Stimulated activated CD4-positive, alpha-beta T cell treated with anti-CD3 and anti-CD28 coated beads, Interleukin-12 subunit alpha, Interleukin-12 subunit beta, amount 100 ng/mL, for 4 hours (primary cell): Measurements from ENCODE around the gene KCNE1.
"Not testable (repeated sequence)": the region's sequence is repeated elsewhere in the genome, so short reads cannot be mapped to it uniquely, and the experiment has no call there.

Experiments used
- DNase-seq: peaks from one replicate; pipeline ENCODE4 v3.0.0-alpha.2; 2020

The KCNE1 gene

DNA sequence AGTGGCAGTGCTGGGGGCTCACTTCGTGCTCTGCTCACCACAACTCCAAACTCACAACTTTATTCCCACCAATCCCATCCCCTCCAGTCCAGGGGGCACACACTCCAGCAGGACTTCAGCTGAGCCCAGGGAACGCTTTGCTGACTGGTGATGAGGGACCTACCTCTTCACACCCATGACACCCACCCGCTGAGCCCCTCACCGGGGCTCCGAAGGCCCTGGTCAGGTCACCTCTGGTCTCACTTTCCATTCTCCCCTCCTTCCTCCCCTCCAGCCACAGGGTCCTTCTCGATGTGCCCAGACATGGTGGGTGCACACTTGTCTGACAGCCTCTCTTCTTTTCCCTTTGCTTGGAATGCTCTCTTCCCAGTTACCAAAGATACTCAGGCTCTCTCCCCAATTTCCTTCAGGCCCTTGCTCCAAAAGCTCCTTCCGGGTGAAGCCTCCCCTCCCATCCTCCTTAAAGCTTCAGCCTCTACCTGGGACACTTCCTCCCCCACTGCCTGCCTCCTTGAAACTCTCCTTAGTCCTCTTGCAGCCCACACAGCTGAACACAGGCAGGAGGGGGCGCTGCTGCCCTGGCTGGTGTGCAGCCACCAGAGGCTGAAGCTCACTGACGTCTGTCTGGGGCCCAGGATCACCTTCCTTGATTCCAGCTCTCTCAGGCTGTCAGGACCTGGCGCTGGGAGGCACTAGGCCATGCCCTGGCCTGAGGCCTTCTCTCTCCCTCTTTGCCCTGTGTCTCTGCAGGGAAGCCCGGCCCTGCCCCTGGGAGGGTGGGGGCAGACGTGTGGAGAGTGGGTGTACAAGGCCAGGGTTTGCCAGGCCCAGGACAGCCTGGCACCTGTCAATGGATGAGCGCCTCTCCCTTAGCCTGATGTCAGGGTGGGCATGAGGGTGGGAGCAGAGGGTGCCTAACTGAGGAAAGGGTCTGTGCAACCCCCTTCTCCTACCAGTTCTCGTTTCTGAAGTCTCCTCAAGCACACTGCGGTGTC is 1.6 kb downstream of the KCNE1 start:
- DNase-seq: peak; percentile 57

DNA sequence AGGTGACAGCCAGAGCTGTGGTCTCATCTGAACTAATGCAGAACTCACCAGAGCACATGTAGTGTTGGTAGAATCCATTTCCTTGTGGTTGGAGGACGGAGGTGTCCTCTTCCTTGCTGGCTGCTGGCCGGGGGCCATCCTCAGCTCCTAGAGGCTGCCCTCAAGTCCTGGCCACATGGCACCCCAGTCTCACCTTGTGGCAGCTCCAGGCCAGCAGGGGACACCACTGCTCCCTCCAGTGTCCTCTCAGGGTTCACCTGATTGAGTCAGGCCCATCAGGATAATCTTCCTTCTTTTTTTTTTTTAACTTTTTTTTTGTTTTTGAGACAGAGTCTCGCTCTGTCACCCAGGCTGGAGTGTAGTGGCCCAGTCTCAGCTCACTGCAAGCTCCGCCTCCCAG is 2.9 kb downstream of the KCNE1 start:
- DNase-seq: no peak

DNA sequence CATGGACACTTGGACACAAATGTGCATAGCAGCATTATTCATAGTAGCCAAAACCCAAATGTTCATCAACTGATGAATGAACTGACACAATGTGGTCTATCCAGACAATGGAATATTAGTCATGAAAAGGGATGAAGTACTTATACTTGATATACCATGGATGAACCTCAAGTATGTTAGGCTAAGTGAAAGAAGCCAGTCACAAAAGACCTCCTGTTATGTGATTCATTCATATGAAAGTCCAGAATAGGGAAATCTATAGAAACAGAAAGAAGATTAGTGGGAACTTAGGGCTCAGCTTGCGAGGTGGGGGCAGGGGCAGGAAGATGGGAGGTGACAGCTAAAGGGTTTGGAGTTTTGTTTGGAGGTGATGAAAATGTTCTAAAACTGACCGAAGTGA is 7.4 kb downstream of the KCNE1 start:
- no peak for DNase-seq

DNA sequence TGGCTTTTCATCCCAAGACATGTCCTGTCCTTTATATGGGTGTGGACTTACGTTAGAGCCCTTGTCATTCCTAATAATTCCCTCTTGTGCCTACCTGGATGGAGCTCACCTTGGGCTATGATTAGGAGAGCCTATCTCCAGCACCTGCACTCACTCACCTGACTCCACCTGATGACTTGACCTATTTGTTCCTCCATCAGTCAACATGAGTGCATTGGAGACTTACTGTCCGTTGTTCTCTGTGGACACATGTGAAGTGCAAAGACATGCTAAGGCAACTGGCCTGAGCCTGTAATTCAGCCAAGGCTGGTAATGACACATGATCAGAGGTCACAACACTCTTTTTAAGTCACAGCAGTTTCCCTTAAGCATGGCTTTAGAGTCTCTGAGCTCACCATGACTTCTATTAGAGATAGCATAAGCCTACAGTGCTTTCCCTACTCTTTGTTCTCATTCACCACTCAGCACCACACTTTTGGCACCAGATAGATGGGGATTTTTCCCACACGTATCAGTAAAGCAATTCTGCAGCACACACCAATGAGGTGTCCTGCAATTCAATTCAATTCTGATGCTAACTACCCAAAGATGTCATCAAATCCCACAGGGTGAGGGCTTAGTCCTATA is 9.4 kb downstream of the KCNE1 start:
- no peak for DNase-seq

DNA sequence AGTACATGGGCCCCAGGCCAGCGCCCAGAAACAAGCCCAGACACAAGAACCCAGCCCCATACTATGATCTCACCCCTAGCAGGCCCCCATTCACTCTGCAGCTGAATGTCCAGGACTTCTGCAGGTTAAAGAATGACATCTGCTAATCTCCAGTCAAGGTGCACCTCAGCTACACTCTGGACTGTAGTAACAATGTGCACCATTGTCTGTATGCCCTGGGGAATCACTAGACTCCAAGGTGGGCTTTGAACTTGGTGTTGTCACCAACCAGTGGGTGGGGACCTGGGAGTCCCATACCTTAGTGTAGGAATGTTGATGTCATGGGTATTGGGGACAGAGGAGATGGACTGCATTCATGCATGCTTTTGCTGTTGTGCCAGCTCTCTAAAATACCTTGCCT is 10.3 kb downstream of the KCNE1 start:
- DNase-seq: no peak

DNA sequence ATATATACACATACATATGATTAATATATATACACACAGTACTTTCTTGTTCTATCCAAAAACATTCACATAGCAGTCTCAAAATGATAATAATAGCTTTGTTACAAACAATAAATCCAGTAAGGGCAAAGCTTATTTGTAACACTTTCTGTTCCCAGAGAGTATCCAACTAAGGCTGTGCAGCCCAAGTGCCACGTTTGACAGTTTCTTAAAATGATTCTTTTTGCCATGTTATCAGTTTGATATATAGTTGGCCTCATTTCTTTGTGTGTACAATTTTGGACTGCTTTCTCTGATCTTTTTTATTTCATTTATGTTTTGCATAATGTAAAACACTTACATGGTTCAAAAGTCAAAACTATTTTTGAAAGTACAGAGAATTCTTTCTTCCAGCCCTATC is 11.8 kb downstream of the KCNE1 start:
- no peak for DNase-seq

DNA sequence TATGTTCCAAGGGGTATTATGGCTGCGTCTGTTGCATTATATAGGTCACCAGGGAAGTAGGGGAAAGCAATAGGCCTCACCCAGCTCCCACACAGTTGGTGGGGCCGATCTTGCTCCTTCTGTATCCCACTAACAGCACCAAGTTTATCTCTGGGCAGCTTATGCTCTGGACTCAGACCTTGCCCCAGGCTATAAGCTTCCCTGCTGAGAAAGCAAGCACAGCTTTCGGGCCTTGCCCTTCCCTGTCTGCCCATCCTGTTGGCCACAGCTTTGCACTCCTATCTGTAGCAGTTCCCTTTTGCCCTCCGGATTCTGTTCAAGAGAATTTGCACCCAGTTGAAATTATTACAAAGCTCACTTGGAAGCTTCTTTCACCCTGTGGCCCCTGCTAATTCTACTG is 12.9 kb downstream of the KCNE1 start:
- no peak for DNase-seq

DNA sequence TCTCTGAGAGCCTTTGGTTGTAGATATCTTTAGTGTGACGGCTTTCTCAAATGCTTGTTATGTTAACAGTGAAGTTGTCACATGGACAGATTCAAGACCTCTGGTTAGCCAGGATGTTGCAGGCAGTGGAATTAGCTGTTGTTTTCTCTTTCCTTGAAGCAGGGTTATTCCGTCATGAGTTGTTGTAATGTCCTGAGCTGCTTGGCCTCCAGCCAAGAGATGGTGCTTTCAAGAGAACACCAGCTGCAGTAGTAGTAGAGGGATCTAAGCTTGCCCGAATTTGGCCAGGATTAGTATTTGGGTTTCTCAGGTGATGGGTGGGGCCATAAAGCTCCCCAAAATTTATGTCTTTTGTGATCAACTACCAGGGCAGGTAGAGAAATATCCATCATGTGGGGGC is 13.4 kb downstream of the KCNE1 start:
- DNase-seq: no peak

DNA sequence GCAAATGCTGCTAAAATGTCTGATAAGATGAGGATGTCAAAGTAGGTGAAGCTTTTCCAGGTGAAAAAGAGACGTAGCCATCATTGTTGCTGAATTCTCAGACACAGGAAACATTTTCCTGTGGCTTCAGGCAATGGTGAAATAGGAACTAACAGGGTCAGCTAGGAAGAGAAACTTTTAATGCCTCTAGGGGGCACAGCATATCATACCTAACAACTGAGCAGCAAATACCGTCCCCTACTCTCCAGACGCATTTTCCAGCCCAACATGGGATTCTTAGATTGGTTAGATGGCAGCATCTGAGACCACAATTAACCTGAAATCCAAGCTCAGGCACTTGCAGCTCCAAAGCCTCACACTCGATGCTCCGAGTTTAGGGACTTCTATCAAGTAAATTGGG is 28.2 kb downstream of the KCNE1 start:
- DNase-seq: not testable (repeated sequence)

DNA sequence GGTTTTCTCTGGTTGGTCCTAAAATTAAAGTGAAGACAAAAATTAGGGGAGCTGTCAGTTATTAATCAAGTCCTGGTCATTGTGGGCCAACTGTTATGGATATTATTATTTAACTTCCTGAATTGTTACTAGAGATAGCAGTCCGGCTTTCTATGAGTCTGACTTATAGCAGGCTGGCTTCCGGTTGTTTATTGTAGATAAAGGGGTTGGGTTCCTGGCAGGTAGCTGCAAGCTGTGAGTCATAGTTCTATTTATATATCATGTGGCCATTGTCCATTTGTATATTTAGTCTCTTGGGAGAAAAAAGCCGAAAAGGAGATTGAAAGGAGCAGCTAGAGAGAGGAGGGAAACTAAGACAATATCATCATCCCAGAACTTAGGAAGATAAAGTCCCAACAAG is 28.6 kb downstream of the KCNE1 start:
- DNase-seq: not testable (repeated sequence)

DNA sequence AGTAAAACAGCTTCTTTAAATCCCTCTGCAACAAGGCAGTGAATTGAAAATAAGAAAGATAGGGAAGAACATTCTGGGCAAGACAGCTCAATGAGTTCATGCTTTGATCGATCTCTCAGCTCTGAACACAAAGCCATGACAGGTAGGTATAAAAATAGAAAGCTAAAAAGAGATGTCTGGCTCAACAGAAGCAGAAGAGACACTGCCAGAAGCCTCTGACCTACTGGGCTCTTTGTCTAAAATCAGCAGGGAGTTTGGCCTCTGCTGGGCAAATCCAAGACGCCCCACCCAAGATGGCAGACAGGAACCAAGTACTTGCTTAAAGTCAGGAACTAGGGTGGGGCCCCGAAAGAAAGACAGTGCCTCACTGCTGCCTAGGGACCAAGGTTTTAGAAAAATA is 44.7 kb downstream of the KCNE1 start:
- DNase-seq: not testable (repeated sequence)

DNA sequence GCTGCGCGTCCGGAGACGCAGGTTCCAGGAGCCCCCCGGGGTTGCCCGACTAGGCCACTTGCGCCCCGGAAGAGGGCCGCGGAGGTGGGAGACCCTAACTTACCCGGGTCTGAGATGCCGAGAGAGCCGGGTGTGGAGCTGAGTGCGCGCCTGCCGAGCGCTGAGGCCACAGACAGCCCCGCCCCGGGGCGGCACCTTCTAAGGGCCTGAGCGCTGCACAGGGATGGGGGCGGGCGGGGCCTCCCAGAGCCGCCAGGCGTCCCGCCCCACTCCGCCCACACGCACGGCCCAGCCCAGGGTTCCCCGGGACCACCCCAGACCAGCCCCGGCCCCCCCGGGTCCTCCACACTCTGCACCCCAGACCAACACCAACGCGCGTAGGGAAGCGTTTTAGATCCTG is 52.6 kb downstream of the KCNE1 start:
- not testable (repeated sequence) for DNase-seq

DNA sequence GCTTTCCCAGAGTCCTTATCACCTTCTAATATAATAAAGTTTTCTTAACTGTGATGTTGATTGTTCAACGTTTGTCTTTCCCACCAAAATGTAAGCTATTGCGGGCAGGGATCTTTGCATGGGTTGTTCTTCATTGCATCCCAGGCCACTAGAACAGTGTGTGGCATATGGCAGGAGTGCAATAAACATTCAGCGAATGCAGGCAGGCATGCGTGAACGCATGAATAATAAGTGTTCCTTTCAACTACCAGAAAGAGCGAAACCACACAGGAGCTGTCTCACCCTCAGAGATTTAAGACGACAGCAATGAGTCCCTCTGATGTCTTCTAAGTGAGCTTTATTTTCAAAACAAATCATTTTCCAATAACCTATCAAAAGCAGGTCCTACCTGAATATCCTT is 53.7 kb downstream of the KCNE1 start:
- DNase-seq: not testable (repeated sequence)

DNA sequence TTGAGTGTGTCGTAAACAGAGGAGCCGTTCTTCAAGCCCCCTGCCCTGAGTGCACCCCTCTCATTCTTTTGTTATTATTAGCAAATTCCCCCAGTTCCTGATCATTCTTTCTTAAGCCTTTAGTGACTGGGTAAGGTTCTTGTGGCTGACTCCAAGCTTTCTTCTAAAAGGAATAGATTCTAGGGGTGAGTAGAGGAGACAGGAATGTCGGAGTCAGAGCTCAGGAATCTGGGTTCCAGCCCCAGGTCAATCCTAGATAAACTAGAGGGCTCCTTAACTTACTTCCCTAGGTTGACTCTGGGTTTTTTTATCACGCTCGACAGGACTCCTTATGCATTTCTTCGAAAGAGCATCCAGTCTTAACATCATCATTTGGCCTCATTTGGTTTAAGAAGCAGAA is 55.8 kb downstream of the KCNE1 start:
- DNase-seq: not testable (repeated sequence)

DNA sequence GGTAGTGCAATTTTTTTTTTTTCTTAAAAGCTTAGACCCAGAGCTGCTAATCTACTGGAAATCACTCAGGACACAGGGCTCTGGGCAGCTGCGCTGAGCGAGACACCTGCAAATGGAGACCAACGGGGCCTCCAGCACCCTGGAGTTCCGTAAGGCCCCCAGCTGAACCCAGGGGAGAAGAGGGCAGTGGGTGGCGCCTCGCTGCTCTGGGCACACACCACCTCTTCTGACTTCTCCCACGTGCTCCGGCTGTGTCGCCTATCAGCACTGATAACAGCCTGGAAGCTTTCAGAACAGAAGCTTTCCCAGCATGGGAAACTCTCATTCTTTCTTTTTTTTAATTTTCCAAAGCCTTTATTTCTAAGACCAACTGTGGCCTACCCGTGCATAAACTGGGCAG is 56.4 kb downstream of the KCNE1 start:
- DNase-seq: not testable (repeated sequence)

DNA sequence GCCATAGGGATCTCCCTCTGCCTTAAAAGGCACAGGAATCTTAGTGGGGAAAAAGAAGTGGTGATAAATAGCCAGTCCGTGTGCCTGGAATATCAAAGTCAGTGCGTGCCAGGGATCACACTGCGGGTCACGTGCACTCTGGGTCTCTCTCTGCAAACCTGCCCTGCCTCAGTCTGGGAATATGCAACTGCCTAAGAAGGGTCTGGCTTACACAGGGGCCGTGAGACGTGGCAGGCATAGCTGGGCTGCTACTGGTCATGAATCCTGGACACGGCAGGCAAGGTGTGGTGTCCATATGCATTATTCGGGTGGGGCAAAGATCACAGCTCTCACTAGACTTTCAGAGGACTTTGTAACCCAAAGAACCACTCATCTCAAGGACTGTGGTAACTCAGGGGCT is 65.0 kb downstream of the KCNE1 start:
- DNase-seq: not testable (repeated sequence)

DNA sequence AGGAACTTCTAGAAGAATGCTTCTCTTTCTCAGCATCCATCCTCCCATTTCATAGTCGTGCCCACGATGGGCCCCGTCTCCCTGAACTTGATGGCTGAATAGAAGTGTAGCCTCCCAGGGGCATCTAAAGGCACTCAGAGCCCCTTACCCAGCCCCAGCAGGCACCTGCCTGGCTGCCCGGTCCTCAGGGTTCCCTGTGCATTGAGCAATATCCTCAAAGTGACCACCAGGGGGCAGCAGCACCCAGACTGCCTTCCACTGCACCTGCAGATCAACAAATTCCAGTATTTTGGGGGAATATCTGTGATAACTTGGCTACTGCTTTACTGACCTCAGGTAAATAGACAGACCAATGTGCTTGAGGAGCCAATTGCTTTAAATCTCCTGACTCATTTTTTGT is 68.5 kb downstream of the KCNE1 start:
- DNase-seq: not testable (repeated sequence)

DNA sequence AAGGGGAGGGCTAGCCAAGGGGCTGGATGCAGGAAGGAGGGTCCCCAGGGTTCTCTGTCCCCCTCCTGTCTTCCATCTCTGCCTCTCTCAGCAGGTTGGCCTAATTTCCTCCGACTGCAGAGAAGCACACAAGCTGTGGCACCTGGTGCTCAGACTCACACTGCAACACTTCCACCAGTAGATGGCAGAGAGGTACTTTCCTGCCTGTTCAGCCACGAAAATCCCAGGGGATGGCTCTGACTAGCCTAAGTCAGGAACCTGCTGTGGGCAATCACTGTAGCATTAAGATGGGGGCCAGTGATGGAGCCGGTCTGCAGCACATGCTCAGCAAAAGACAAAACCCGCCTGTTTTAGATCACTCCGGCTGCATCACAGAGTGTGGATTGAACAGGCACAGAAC is 82.3 kb downstream of the KCNE1 start:
- not testable (repeated sequence) for DNase-seq

DNA sequence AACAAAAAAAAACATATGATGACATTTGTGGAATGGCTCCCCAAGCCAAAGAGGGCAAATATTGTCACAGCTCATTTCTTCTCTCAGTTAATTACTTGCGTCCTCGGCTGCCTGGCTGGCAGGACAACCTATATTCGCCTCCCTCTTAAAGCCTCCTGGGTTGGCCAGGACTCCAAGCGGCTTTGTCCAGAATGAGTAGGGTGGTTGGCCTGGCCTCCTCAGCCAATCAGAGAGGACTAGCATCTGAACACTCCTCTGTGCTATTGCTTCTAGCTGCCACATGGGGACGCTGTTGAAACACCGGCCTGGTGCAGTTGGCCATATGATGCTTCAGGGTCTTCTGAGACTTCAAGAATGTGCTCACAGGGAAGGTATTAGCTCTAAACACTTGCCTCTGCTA is 83.6 kb downstream of the KCNE1 start:
- not testable (repeated sequence) for DNase-seq

DNA sequence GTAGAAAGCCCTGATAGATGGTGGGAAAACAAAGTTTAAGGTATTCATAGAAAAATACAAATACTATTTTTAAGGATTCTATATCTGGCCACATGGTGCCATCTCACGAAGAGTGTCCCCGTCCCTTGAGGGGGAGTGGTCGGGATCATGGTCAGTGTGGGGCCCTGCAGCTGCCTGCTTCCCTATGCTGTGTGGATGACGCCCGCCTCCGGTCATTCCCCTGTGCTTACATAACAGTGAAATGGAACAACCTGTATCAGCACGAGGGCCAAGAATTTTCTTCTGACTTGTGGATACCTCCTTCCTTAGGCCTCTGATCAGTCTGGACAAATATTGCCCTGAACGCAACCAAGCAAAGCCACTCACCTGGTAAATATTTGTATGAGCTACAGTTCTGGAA is 84.7 kb downstream of the KCNE1 start:
- not testable (repeated sequence) for DNase-seq

DNA sequence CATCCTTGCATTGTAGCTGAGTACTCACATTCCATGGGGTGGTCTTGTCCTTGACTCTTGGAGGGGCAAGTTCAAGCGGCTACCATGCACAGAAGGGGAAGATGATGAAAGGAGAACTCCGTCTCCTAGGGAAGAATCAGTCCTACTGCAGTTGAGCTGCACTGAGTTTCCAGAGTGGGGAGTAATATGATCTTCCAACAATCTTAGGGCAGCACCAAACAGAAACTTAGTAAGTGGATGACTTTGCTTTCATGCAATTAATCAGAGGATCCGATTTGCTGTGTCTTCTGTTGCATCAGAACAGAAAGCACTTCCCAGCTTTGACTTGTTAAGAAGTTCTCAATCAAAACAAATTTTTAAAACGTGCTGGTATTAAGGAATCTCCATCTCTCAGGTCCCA is 88.2 kb downstream of the KCNE1 start, which contains the start of gene SMIM34:
SMIM34 (minus strand) TSS at position 147 of the 400 bp plus-strand sequence; CDS start at position 35, 112 bp downstream.
- DNase-seq: not testable (repeated sequence)

DNA sequence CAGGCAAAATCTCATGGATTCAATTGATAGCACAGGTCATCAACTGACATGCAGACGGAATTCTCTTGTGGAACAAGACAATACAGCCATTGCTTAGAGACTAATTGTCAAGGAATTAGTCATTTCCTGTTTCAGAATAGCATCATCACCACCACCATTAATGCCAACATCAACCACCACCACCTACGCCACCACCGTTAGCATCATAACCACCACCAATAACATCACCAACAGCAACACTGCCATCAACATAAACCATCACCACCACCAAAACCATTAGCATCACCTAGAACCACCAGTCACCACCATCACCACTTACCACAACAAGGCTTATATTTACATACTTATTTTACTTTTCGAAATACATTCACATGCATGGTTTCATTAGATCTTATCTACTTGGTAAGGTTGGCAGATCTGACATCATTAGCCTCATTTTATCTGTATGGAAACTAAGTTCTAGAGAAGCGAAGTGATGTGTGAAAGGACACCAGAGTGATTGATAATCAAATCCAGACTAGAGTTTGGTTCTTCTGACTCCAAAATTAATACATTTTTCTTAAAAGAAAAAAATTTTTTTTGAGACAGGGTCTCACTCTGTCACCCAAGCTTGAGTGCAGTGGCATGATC is 94.4 kb downstream of the KCNE1 start:
- DNase-seq: not testable (repeated sequence)

DNA sequence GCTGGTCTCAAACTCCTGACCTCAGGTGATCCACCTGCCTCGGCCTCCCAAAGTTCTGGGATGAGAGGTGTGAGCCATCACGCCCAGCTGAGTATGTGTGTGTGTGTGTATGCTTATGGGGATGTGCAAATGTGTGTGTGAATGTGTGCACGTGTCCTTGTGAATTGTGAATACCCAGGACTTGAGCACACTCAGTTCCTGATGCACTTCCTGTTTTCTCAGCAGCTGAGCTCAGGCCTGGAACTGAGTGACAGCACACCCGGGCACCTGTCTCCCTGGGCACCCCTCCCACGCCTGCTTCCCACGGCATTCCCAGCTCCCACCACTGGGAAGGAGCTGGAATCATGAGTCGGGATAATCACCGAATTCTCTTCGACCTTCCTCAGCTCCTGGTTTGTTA is 104.7 kb downstream of the KCNE1 start:
- not testable (repeated sequence) for DNase-seq

DNA sequence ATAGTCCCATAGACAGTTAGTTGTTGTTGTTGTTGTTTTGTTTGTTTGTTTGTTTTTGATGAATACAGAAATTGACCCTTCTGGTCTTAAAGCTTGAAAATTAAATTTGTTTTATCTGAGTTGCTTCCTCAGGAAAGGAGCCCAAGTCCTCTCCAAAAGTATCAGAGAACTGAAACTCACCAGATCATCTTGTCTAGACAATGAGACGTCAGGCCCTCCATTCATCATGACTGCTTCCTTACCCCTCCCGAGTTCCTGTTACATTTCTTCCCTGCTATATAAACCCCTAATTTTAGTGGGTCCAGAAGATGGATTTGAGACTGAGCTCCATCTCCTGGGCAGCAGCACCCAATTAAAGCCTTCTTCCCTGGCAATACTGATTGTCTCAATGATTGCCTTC is 105.3 kb downstream of the KCNE1 start:
- DNase-seq: not testable (repeated sequence)
